GM18861 (cell line): ENCODE measurements around the gene ODF2.
A peak's percentile ranks its signal among the peaks of the same experiment; 100 is the strongest.
"Not testable (repeated sequence)": the region's sequence is repeated elsewhere in the genome, so short reads cannot be mapped to it uniquely, and the experiment has no call there.

ENCODE experiments used
- ATAC-seq: cut with Tn5 transposase; IDR thresholded peaks from one replicate; pipeline ENCODE4 v1.9.1; 2021; ENCODE audit not compliant: unreplicated experiment

ODF2 gene

GRCh38 chr9:128423356-128423755 lies 32.5 kb upstream of the ODF2 start:
- not testable (repeated sequence) for ATAC-seq

- no peak for ATAC-seq
Measured at GRCh38 chr9:128424268-128424780, 31.5 kb upstream of the ODF2 start.

- no peak for ATAC-seq
Measured at GRCh38 chr9:128428644-128429512, 26.9 kb upstream of the ODF2 start.

- no peak for ATAC-seq
Measured at GRCh38 chr9:128429513-128430086, 26.2 kb upstream of the ODF2 start.

GRCh38 chr9:128431207-128431606 lies 24.6 kb upstream of the ODF2 start:
- ATAC-seq: no peak

GRCh38 chr9:128434340-128434739 lies 21.5 kb upstream of the ODF2 start:
- no peak for ATAC-seq

- ATAC-seq: no peak
Measured at GRCh38 chr9:128435611-128436010, 20.2 kb upstream of the ODF2 start.

- ATAC-seq: no peak
Measured at GRCh38 chr9:128438343-128439109, 17.3 kb upstream of the ODF2 start.

GRCh38 chr9:128439273-128439672 lies 16.5 kb upstream of the ODF2 start:
- ATAC-seq: no peak

GRCh38 chr9:128442150-128442549 lies 13.7 kb upstream of the ODF2 start:
- ATAC-seq: no peak

- not testable (repeated sequence) for ATAC-seq
Measured at GRCh38 chr9:128446505-128446904, 9.3 kb upstream of the ODF2 start.

- no peak for ATAC-seq
Measured at GRCh38 chr9:128448746-128449145, 7.1 kb upstream of the ODF2 start.

- no peak for ATAC-seq
Measured at GRCh38 chr9:128454991-128455390, 815 bp upstream of the ODF2 start.

GRCh38 chr9:128456613-128457061 lies 831 bp downstream of the ODF2 start:
- peak; percentile 60 for ATAC-seq

GRCh38 chr9:128457207-128457606 lies 1.4 kb downstream of the ODF2 start:
- no peak for ATAC-seq

- ATAC-seq: no peak
Measured at GRCh38 chr9:128459011-128459410, 3.2 kb downstream of the ODF2 start.

- no peak for ATAC-seq
Measured at GRCh38 chr9:128469070-128469469, 13.3 kb downstream of the ODF2 start.

GRCh38 chr9:128470560-128470959 lies 14.8 kb downstream of the ODF2 start:
- no peak for ATAC-seq

GRCh38 chr9:128473104-128473503 lies 17.3 kb downstream of the ODF2 start:
- ATAC-seq: no peak

GRCh38 chr9:128475867-128476266 lies 20.1 kb downstream of the ODF2 start:
- ATAC-seq: no peak

GRCh38 chr9:128479262-128479661 lies 23.5 kb downstream of the ODF2 start:
- no peak for ATAC-seq
